HG03342 (cell line): Measurements from ENCODE around the gene SLC6A16.
A peak's percentile ranks its signal among the peaks of the same experiment; 100 is the strongest.
"Not testable (repeated sequence)": the region's sequence is repeated elsewhere in the genome, so short reads cannot be mapped to it uniquely, and the experiment has no call there.

Experiments used
- ATAC-seq: cut with Tn5 transposase; IDR thresholded peaks from one replicate; pipeline ENCODE4 v1.9.1; 2021; ENCODE audit warnings: mild to moderate bottlenecking, moderate library complexity; ENCODE audit not compliant: unreplicated experiment

SLC6A16 gene

GRCh38 chr19:49332691-49333417, 7.9 kb upstream of the SLC6A16 start:
- not testable (repeated sequence) for ATAC-seq

GRCh38 chr19:49331616-49332055, 6.6 kb upstream of the SLC6A16 start:
- ATAC-seq: peak; percentile 55

GRCh38 chr19:49331187-49331586, 6.2 kb upstream of the SLC6A16 start:
- not testable (repeated sequence) for ATAC-seq

GRCh38 chr19:49328741-49329140, 3.8 kb upstream of the SLC6A16 start:
- ATAC-seq: no peak

- no peak for ATAC-seq
Measured at GRCh38 chr19:49327878-49328544, 3.0 kb upstream of the SLC6A16 start.

GRCh38 chr19:49326165-49326704, 1.2 kb upstream of the SLC6A16 start:
- ATAC-seq: no peak

- ATAC-seq: not testable (repeated sequence)
Measured at GRCh38 chr19:49325756-49326155, 765 bp upstream of the SLC6A16 start.

GRCh38 chr19:49318296-49318695, 6.7 kb downstream of the SLC6A16 start:
- no peak for ATAC-seq

GRCh38 chr19:49316284-49316683, 8.7 kb downstream of the SLC6A16 start:
- ATAC-seq: no peak

GRCh38 chr19:49315111-49315510, 9.9 kb downstream of the SLC6A16 start:
- ATAC-seq: no peak

GRCh38 chr19:49309087-49309486, 15.9 kb downstream of the SLC6A16 start:
- no peak for ATAC-seq

- ATAC-seq: not testable (repeated sequence)
Measured at GRCh38 chr19:49306734-49307133, 18.3 kb downstream of the SLC6A16 start.

- no peak for ATAC-seq
Measured at GRCh38 chr19:49301866-49302252, 23.1 kb downstream of the SLC6A16 start.

- no peak for ATAC-seq
Measured at GRCh38 chr19:49301165-49301865, 23.7 kb downstream of the SLC6A16 start.

- ATAC-seq: not testable (repeated sequence)
Measured at GRCh38 chr19:49298653-49299052, 26.3 kb downstream of the SLC6A16 start.

GRCh38 chr19:49297403-49297802, 27.6 kb downstream of the SLC6A16 start:
- no peak for ATAC-seq

GRCh38 chr19:49295208-49295880, 29.6 kb downstream of the SLC6A16 start:
- no peak for ATAC-seq

- ATAC-seq: no peak
Measured at GRCh38 chr19:49294401-49294800, 30.6 kb downstream of the SLC6A16 start.

- no peak for ATAC-seq
Measured at GRCh38 chr19:49290517-49290916, 34.5 kb downstream of the SLC6A16 start.

- not testable (repeated sequence) for ATAC-seq
Measured at GRCh38 chr19:49289286-49289685, 35.7 kb downstream of the SLC6A16 start.

- ATAC-seq: not testable (repeated sequence)
Measured at GRCh38 chr19:49288205-49288604, 36.8 kb downstream of the SLC6A16 start.
